Stimulated activated CD8-positive, alpha-beta memory T cell treated with anti-CD3 and anti-CD28 coated beads, Interleukin-4, amount 100 ng/mL, for 4 hours (primary cell): ENCODE data around the gene RRAS2.

Experiments
- DNase-seq, 2 donors: peaks; one replicate each; pipeline ENCODE4 v3.0.0-alpha.2; 2020; ENCODE audit warnings: low read depth in 2 of 2, low spot score in 1 of 2

The RRAS2 gene

GRCh38 chr11:14229472-14229871, 129.5 kb downstream of the RRAS2 start:
- DNase-seq, result no peak

GRCh38 chr11:14228356-14228755, 130.6 kb downstream of the RRAS2 start:
- DNase-seq, result no peak
